Karpas-422 (cell line): ENCODE results near the gene ZP1. TPM values are rescaled to one million over a fixed set of nuclear protein-coding genes. Genes with fewer than 3 reads are reported as not detected.
A peak's percentile ranks its signal among the peaks of the same experiment; 100 is the strongest.

Experiments
- DNase-seq: peaks from one replicate; pipeline ENCODE4 v3.0.0-alpha.2; 2015
- H2AFZ ChIP-seq: fragments of 200-600 bp; sonication (generic); 2 replicates; pipeline ENCODE4 v1.6.1; 2014; ENCODE audit warnings: antibody characterized with exemption, low read length, mixed read lengths
- H3K27ac ChIP-seq: fragments of 200-600 bp; sonication (generic); 2 replicates; pipeline ENCODE4 v1.5.1; 2014; ENCODE audit warnings: mild to moderate bottlenecking, low read length, moderate library complexity
- H3K27me3 ChIP-seq: fragments of 200-600 bp; sonication (generic); 2 replicates; pipeline ENCODE4 v1.6.1; 2014; ENCODE audit warnings: low read length, mixed read lengths
- H3K36me3 ChIP-seq: fragments of 200-600 bp; sonication (generic); 2 replicates; pipeline ENCODE4 v1.6.1; 2014; ENCODE audit warnings: low read length, mixed read lengths; ENCODE audit not compliant: insufficient read depth
- H3K4me1 ChIP-seq: fragments of 200-600 bp; sonication (generic); 2 replicates; pipeline ENCODE4 v1.6.1; 2014; ENCODE audit warnings: mild to moderate bottlenecking, low read length, mixed read lengths
- H3K4me2 ChIP-seq: fragments of 200-600 bp; sonication (generic); 2 replicates; pipeline ENCODE4 v1.6.1; 2014; ENCODE audit warnings: low read length, low read depth, mild to moderate bottlenecking; ENCODE audit not compliant: poor library complexity, severe bottlenecking
- H3K4me3 ChIP-seq: fragments of 200-600 bp; sonication (generic); 2 replicates; pipeline ENCODE4 v1.5.1; 2014; ENCODE audit warnings: mild to moderate bottlenecking, antibody characterized with exemption, low read length, mixed read lengths
- H3K79me2 ChIP-seq: fragments of 200-600 bp; sonication (generic); 2 replicates; pipeline ENCODE4 v1.6.1; 2014; ENCODE audit warnings: mild to moderate bottlenecking, low read length, mixed read lengths
- H3K9ac ChIP-seq: fragments of 200-600 bp; sonication (generic); 2 replicates; pipeline ENCODE4 v1.6.0; 2014; ENCODE audit warnings: low read length
- H3K9me2 ChIP-seq: fragments of 200-600 bp; sonication (generic), shearing (Covaris generic); replicated peaks from 2 replicates; pipeline ENCODE4 v1.6.0; 2014; ENCODE audit warnings: mild to moderate bottlenecking, low read length, moderate library complexity; ENCODE audit not compliant: insufficient read depth
- H3K9me3 ChIP-seq: fragments of 300-700, 200-600 bp; sonication (generic); 2 replicates; pipeline ENCODE4 v1.6.1; 2014; ENCODE audit warnings: low read length, mixed read lengths
- H4K20me1 ChIP-seq: fragments of 200-600 bp; sonication (generic); 2 replicates; pipeline ENCODE4 v1.6.1; 2014; ENCODE audit warnings: mild to moderate bottlenecking, antibody characterized with exemption, low read length, low read depth; ENCODE audit not compliant: insufficient read depth
- total RNA-seq: library from RNA; depleted of rRNA; stranded (reverse); fragments of >200 nt; shearing (Covaris generic); gene quantifications from 2 replicates; pipeline ENCODE4 v1.2.3, GENCODE V29; 2014; ENCODE audit warnings: low replicate concordance

The ZP1 gene
- total RNA-seq, 1 experiment from 2014 or later: not detected

GRCh38 chr11:60854847-60855725 is 12.3 kb upstream of the ZP1 start:
- no peak overlapping the region for H3K9ac ChIP-seq

GRCh38 chr11:60855726-60856633 is 11.4 kb upstream of the ZP1 start, which contains the start of gene PTGDR2:
TSS of gene PTGDR2 (minus strand) at chr11:60855950. CDS start at chr11:60853722, 2,228 bp downstream.
- Histone ChIP-seq H3K4me3 (no peak within 1 kb of the TSS), H3K27ac (no peak within 1 kb of the TSS), H3K79me2 (no peaks in the 10 kb centered on the region), H2AFZ (no peak within 1 kb of the TSS), H4K20me1 (peaks cover 3% of the 10 kb centered on the region; the same call in 1 of the 2 replicates), H3K9me3 (no peaks in the 10 kb centered on the region), H3K4me2 (no peak within 1 kb of the TSS), H3K9ac (no peak within 1 kb of the TSS), H3K36me3 (no peaks in the 10 kb centered on the region), H3K4me1 (peaks cover 5% of the 10 kb centered on the region; the same call in 1 of the 2 replicates), H3K27me3 (no peaks in the 10 kb centered on the region), H3K9me2 (no peaks in the 10 kb centered on the region)
- no peak for DNase-seq

More at GRCh38 chr11:60854847-60855725, 12.3 kb upstream of the ZP1 start:
- H3K9me3 ChIP-seq: no peaks in the 10 kb centered on the region
- no peaks in the 10 kb centered on the region for H3K9me2 ChIP-seq
- H3K27me3 ChIP-seq: no peaks in the 10 kb centered on the region
- H3K79me2 ChIP-seq: no peaks in the 10 kb centered on the region
- no peak overlapping the region for H3K4me2 ChIP-seq
- DNase-seq: no peak
- H2AFZ ChIP-seq: no peak overlapping the region
- 0 out of 2 replicates have a peak, but pooled peaks cover 5% of the 10 kb centered on the region for H3K36me3 ChIP-seq
- H4K20me1 ChIP-seq: peaks cover 3% of the 10 kb centered on the region; the same call in 1 of the 2 replicates
- no peak overlapping the region for H3K27ac ChIP-seq
- peaks cover 5% of the 10 kb centered on the region; the same call in 1 of the 2 replicates for H3K4me1 ChIP-seq
- H3K4me3 ChIP-seq: no peak overlapping the region

GRCh38 chr11:60857378-60858232 is 9.7 kb upstream of the ZP1 start:
- no peak overlapping the region for H2AFZ ChIP-seq
- H3K27ac ChIP-seq: no peak overlapping the region
- H3K9ac ChIP-seq: no peak overlapping the region
- no peak for DNase-seq
- H3K9me3 ChIP-seq: no peaks in the 10 kb centered on the region
- H3K4me1 ChIP-seq: peaks cover 5% of the 10 kb centered on the region; the same call in 1 of the 2 replicates
- H3K9me2 ChIP-seq: no peaks in the 10 kb centered on the region
- no peaks in the 10 kb centered on the region for H3K36me3 ChIP-seq
- no peaks in the 10 kb centered on the region for H3K79me2 ChIP-seq
- no peak overlapping the region for H3K4me3 ChIP-seq
- no peak overlapping the region for H3K4me2 ChIP-seq
- no peaks in the 10 kb centered on the region for H3K27me3 ChIP-seq
- peaks cover 3% of the 10 kb centered on the region; the same call in 1 of the 2 replicates for H4K20me1 ChIP-seq

- Histone ChIP-seq H4K20me1 (peaks cover 3% of the 10 kb centered on the region; the same call in 1 of the 2 replicates), H3K27ac (no peak overlapping the region)
- DNase-seq: no peak
Measured at GRCh38 chr11:60858236-60858635, 9.1 kb upstream of the ZP1 start.

GRCh38 chr11:60858731-60859464 is 8.4 kb upstream of the ZP1 start:
- Histone ChIP-seq H3K9ac (0 out of 2 replicates have a peak overlapping the region, but pooled peaks have one; percentile 13), H2AFZ (no peak overlapping the region), H3K36me3 (no peaks in the 10 kb centered on the region), H3K27me3 (no peaks in the 10 kb centered on the region), H4K20me1 (peaks cover 3% of the 10 kb centered on the region; the same call in 1 of the 2 replicates), H3K9me2 (no peaks in the 10 kb centered on the region), H3K4me1 (peaks cover 5% of the 10 kb centered on the region; the same call in 1 of the 2 replicates), H3K9me3 (no peaks in the 10 kb centered on the region), H3K4me2 (no peak overlapping the region), H3K79me2 (no peaks in the 10 kb centered on the region), H3K4me3 (no peak overlapping the region), H3K27ac (no peak overlapping the region)
- no peak for DNase-seq

More at GRCh38 chr11:60858236-60858635, 9.1 kb upstream of the ZP1 start:
- Histone ChIP-seq H3K36me3 (no peaks in the 10 kb centered on the region), H3K9me3 (no peaks in the 10 kb centered on the region), H3K4me3 (no peak overlapping the region), H3K27me3 (no peaks in the 10 kb centered on the region), H3K79me2 (no peaks in the 10 kb centered on the region), H2AFZ (no peak overlapping the region), H3K4me2 (no peak overlapping the region), H3K9me2 (no peaks in the 10 kb centered on the region), H3K4me1 (peaks cover 5% of the 10 kb centered on the region; the same call in 1 of the 2 replicates), H3K9ac (no peak overlapping the region)

GRCh38 chr11:60859616-60860250 is 7.6 kb upstream of the ZP1 start:
- Histone ChIP-seq H3K9ac (no peak overlapping the region), H3K27me3 (no peaks in the 10 kb centered on the region), H3K4me1 (peaks cover 5% of the 10 kb centered on the region; the same call in 1 of the 2 replicates), H4K20me1 (no peaks in the 10 kb centered on the region), H3K9me2 (no peaks in the 10 kb centered on the region), H3K4me3 (no peak overlapping the region), H2AFZ (no peak overlapping the region), H3K79me2 (no peaks in the 10 kb centered on the region), H3K9me3 (no peaks in the 10 kb centered on the region), H3K27ac (no peak overlapping the region), H3K36me3 (no peaks in the 10 kb centered on the region), H3K4me2 (no peak overlapping the region)
- no peak for DNase-seq
